Left ventricle myocardium inferior (tissue), 1 donor: ENCODE results near the gene DIAPH3. TPM values are rescaled to one million over a fixed set of nuclear protein-coding genes. Genes with fewer than 3 reads are reported as not detected.
A peak's percentile ranks its signal among the peaks of the same experiment; 100 is the strongest.

Source experiments
- DNase-seq: peaks from one replicate; pipeline ENCODE4 v3.0.0-alpha.2; 2020
- H3K27ac ChIP-seq: fragments of 200-600 bp; replicated peaks from 2 replicates; pipeline ENCODE4 v1.8.0; 2021
- H3K27me3 ChIP-seq: fragments of 200-600 bp; 2 replicates; pipeline ENCODE4 v1.8.0; 2021; ENCODE audit warnings: low read depth
- H3K36me3 ChIP-seq: fragments of 200-600 bp; 2 replicates; pipeline ENCODE4 v1.8.0; 2021
- H3K4me1 ChIP-seq: fragments of 200-600 bp; 2 replicates; pipeline ENCODE4 v1.8.0; 2021
- H3K4me3 ChIP-seq: fragments of 200-600 bp; 2 replicates; pipeline ENCODE4 v1.8.0; 2021; ENCODE audit warnings: mild to moderate bottlenecking, moderate library complexity
- H3K9me3 ChIP-seq: fragments of 200-600 bp; replicated peaks from 2 replicates; pipeline ENCODE4 v1.8.0; 2021
- CTCF ChIP-seq: fragments of 200-600 bp; IDR thresholded peaks from 2 replicates; pipeline ENCODE4 v1.8.0; 2021; ENCODE audit warnings: antibody characterized with exemption, mild to moderate bottlenecking, borderline replicate concordance
- intact Hi-C: fragments of 100-400 bp; cut with micrococcal nuclease; formaldehyde crosslinking; loops from one replicate; pipeline ENCODE4 v1.11.0; 2022
- total RNA-seq: library from RNA; stranded (reverse); fragmentation: NEBNext Ultra II Directional; extraction: Animal tissue kit (Norgen Biotek cat#: 25700); gene quantifications from one replicate; pipeline ENCODE4 v1.2.1, GENCODE V29; 2021
- donor health status: DM: no; HTN: yes; CAD: no; lungs with severe emphysema.

The DIAPH3 gene
- total RNA-seq, 1 donor from 2014 or later: 0.25 TPM

DNA sequence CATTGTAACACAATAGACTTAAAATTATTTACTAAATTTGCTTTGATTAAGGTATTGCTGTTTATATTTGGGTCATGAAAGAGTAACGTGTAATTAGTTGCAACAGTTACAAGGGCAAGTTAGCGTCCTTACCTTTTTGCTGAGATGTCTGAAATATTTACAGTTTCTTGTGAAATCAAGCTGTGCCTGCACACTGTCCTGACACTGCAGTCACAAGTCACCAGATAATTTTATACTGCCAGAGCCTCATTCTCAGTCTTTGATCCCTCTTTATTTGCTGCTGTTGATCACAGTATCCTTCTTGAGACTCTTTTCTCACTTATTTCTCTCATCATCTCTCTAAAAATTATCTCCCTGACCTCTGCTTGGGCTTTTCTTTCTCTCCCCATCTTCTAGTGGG, 8.4 kb upstream of the DIAPH3 start:
- no peak for TF ChIP-seq CTCF
- H3K27me3 ChIP-seq: peaks cover 6% of the 10 kb centered on the region
- DNase-seq: no peak
- H3K9me3 ChIP-seq: no peaks in the 10 kb centered on the region
- H3K4me1 ChIP-seq: no peaks in the 10 kb centered on the region
- intact Hi-C loops: no loop called here
- H3K36me3 ChIP-seq: no peaks in the 10 kb centered on the region
- H3K27ac ChIP-seq: no peak overlapping the region
- no peak overlapping the region for H3K4me3 ChIP-seq

DNA sequence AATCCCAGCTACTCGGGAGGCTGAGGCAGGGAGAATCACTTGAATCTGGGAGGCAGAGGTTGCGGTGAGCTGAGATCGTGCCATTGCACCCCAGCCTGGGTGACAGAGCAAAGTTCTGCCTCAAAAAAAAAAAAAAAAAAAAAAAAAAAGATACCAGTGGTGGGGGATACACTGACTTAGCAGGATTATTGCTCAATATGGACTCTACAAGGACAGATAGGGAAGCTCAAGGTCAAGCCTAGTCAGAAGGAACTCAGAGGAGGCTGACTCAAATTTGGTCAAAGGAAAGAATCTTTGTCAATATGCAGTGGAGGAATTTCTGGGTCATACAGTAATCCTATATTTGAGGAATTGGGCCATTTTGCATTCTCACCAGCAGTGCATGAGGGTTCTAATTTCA, 6.7 kb upstream of the DIAPH3 start:
- TF ChIP-seq CTCF: no peak
- DNase-seq: no peak
- Histone ChIP-seq H3K4me1 (peaks cover 10% of the 10 kb centered on the region), H3K27me3 (peaks cover 6% of the 10 kb centered on the region), H3K36me3 (no peaks in the 10 kb centered on the region), H3K4me3 (no peak overlapping the region), H3K27ac (no peak overlapping the region), H3K9me3 (no peaks in the 10 kb centered on the region)
- intact Hi-C loops: no loop called here

DNA sequence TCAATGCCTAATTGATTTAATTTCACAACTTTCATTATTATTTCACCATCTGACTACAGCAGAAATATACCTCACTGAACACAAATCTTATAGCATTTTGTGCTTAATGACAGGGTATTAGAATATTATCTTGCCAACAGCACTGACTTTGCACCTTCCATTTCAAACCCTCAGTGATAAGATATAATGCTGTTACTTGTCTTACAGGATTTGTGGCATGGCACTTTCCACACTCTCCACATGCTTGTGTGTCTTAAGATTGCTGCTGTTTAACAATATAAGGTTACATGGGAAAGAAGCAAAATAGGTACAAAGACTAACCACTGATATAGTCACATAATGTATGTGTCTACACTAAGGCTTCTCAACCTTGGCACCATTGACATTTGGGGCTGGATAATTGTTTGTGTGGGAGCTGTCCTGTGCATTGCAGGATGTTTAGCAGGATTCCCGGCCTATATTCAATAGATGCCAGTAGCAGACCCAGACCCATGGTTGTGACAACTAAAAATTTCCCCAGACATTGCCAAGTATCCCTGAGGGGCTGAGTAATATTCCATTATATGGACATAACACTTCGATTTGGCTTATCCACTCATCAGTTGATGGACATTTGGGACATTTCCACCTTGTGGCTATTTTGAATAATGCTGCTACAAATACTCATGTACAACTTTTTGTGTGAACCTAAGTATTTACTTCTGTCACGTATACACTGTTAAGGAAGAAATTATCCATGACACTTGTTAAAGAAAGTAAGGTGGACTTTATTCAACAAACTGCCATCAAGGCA, 5.7 kb upstream of the DIAPH3 start:
- Histone ChIP-seq H3K27ac (no peak overlapping the region), H3K4me1 (peaks cover 18% of the 10 kb centered on the region), H3K9me3 (no peaks in the 10 kb centered on the region), H3K27me3 (peaks cover 5% of the 10 kb centered on the region), H3K36me3 (no peaks in the 10 kb centered on the region), H3K4me3 (no peak overlapping the region)
- TF ChIP-seq CTCF: no peak
- no peak for DNase-seq
- intact Hi-C loops: no loop called here

GRCh38 chr13:60167121-60167520, 3.4 kb upstream of the DIAPH3 start:
- intact Hi-C loops: no loop called here
- TF ChIP-seq CTCF: no peak
- H3K4me3 ChIP-seq: no peak overlapping the region
- no peaks in the 10 kb centered on the region for H3K27me3 ChIP-seq
- no peaks in the 10 kb centered on the region for H3K9me3 ChIP-seq
- no peak for DNase-seq
- peaks cover 32% of the 10 kb centered on the region for H3K4me1 ChIP-seq
- no peaks in the 10 kb centered on the region for H3K36me3 ChIP-seq
- no peak overlapping the region for H3K27ac ChIP-seq

DNA sequence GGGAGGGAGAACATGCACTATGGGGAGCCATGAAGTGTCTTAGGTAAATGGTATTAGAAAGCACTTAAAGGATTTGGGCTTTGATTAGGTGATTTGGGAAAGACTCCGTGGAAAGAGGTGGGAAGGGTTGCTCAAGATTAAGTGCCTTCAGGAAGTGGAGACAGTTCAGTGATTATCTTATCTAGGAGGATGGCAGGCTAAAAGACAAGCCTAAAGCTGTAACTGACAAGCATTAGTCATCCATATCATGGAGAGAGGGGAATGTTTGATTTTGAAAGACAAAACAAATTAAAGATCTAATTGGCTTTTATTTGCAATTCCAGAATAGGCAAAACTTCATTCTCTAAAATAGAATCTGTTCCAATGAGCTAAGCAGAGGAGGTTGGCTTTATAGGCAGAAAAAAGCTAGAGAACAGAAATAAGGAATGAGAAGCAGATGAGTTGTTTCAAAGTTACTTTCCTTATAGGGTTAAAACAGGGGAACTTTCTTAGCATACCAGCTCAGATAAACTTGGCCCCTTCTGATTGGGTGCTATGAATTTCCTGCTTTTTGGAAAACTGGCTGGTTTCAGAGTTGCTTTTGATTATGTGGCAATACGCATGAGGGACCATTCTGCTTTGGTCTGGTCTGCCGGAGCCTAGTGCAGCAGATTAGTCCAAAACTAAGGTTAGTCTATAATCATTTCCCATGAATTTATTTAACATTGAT, 1.8 kb upstream of the DIAPH3 start:
- intact Hi-C loops: no loop called here
- TF ChIP-seq CTCF: no peak
- no peak for DNase-seq
- peak overlapping the region; percentile 97 for H3K27ac ChIP-seq
- no peaks in the 10 kb centered on the region for H3K36me3 ChIP-seq
- peak overlapping the region; percentile 85 for H3K4me3 ChIP-seq
- peaks cover 7% of the 10 kb centered on the region for H3K27me3 ChIP-seq
- H3K4me1 ChIP-seq: peaks cover 32% of the 10 kb centered on the region
- H3K9me3 ChIP-seq: no peaks in the 10 kb centered on the region
